NCI-H2081 (cell line): ENCODE measurements around the gene RCC2.
A peak's percentile ranks its signal among the peaks of the same experiment; 100 is the strongest.

ENCODE experiments used
- DNase-seq, 2 experiments: peaks; one replicate each; lab custom pipeline; 2025; lab: John Stamatoyannopoulos, UW

RCC2 gene

DNA sequence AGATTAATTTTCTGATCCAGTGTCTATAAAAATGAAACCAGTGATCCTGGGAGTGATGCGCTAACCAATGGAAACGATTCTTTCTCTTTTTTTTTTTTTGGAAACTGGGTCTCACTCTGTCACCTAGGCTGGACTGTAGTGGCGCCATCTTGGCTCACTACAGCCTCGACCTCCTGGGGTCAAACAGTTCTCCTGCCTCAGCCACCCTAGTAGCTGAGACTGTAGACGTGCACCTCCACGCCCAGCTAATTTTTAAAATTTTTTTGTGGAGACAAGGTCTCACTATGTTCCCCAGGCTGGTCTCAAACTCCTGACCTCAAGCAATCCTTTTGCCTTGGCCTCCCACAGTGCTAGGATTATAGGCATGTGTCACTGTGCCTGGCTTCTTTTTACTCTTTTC lies 3.4 kb upstream of the RCC2 start:
- DNase-seq: no peak

- DNase-seq: no peak
Measured at GRCh38 chr1:17441993-17442357, 2.5 kb upstream of the RCC2 start.

- no peak for DNase-seq
Measured at GRCh38 chr1:17441265-17441992, 2.0 kb upstream of the RCC2 start.

DNA sequence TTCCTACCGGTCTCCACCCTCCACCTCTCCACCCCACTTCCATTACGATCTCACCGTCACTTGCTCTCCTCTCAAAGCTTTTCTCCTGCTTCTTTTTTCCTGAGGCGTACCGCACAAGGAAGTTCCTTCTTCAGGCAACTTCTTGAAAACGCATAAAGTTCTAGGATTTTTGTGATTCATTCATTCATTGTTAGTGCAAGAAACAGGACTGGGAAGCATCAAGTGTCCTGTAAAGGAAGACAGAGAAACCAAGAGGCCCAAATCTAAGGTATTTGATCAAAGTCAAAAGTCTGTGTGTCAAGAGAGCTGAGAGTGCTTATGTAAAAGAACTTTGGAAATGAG lies 1.3 kb upstream of the RCC2 start:
- no peak for DNase-seq

DNA sequence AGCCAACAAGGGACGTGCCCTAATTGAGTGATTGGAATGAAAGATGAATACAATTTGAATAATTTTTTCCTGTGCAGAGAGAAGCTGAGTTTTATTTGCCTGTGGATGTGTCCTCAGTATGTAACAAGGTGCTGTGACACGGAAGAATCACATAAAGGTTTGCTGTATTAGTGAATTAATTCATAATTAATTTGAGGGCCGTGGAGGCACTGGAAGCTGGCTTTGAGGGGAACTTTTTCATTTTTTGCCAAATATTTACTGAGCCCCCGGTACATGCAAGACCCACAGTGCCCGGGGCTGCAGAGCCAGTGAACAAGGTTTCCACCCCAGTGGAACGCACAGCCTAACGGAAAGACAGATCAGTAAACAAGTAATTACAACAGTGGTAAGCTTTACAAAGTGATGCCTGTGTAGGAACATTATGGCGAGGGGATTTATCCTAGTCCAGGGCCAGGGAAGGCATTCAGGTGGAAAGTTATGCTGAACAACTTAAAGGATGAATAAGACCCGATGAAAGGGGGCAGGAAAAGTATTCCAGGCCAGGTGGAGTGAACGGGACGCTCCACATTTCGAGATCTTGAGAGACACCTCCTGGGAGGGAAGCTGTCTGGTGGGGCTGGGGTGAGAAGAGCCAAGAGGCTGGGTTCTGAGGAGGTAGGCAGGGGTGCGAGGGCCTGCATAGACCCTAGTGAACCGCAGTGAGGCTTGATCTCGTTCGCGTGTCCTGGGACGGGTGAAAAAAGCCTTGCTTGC lies 773 bp upstream of the RCC2 start:
- DNase-seq: no peak

GRCh38 chr1:17438318-17439249 lies 893 bp downstream of the RCC2 start:
- peak; percentile 76 to 79 for DNase-seq

GRCh38 chr1:17437580-17438317 lies 1.7 kb downstream of the RCC2 start:
- DNase-seq: peak; percentile 70 to 71

DNA sequence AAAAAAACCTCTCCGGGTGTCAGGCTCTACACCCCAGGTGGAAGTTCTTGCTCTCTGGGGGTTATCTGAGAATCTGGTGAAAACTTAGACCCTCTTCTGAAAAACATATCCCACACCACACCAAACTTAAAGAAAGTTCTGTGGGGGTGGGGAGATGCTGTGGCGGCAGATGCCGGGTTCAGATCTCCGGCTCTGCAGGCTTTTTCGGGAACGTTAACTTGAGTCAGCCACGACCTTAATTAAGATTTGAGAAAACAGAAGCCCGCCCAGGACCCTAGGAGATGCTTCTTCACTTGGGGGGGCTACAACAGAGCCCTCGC lies 2.3 kb downstream of the RCC2 start:
- DNase-seq: no peak

- DNase-seq: no peak
Measured at GRCh38 chr1:17436380-17437174, 2.9 kb downstream of the RCC2 start.

DNA sequence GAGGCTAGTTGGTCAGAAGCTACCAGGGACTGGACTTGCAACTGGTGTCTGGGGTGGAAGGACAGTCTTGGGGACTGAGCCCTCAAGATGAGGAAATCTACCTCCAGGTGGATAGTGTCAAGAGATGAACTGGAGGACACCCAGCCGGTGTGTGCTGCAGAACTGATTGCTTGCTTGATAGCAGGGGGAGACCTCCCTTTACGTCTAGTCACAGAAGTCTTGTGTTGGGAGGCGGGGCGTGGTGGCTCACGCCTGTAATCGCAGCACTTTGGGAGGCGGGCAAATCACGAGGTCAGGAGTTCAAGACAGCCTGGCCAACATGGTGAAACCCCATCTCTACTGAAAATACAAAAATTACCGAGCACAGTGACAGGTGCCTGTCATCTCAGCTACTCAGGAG lies 4.9 kb downstream of the RCC2 start:
- DNase-seq: no peak

DNA sequence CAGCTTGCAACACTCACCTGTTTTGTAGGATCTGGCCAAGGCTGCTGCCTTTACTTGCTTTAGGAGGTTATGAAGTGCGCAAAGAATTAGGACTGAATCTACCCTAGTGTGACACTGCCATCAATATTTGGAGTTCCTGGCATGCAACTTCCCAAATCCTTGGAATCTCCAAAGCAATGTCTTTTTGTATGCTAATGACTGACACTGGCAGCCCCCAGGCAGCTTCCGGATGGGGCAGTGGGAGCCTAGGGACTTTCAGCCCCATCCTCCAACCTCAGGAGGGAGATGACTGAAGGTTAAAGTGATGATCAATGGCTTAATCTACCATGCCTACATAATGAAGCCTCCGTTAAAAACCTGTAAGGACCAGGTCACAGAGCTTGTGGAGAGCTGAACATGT lies 5.5 kb downstream of the RCC2 start:
- no peak for DNase-seq

DNA sequence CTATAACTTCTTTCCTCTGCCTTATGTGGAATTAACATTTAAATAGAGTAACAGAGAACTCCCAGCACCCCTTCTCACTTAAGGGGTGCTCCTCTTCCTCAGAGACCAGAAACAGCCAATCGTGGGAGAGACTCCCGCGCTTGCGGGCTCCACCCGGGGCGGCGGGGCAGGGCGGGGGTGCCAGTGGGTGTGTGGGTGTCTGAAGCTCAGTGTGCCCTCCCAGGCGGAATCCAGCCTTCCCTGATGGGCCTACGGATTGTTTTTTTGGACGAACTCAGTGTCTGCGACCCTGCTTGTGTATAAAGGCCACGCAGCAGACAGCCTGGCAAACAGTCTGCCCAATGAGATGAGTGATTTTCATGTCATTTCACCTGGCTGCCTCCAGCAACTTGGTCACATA lies 6.2 kb downstream of the RCC2 start:
- DNase-seq: no peak

- DNase-seq: no peak
Measured at GRCh38 chr1:17432412-17432811, 7.1 kb downstream of the RCC2 start.

DNA sequence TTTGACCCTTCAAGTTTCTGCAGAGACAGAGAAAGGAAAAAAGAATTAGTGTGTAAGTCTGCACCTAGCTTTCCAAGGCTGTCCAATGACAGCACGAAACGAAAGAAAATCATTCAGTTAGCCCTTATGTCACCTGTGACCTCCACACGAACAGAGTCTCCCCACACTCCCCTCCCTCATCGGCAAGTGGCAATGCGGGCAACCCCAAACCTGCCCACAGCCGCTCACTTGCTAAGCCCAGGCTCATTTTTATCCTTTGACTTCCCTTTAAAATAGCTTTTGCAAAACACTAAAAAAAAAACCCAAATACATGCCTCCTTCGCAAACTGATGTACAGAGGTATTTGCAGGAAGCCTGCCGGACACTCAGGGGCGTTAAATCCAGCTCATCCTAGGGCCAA lies 10.3 kb downstream of the RCC2 start:
- no peak for DNase-seq

- DNase-seq: no peak
Measured at GRCh38 chr1:17427696-17428660, 11.5 kb downstream of the RCC2 start.

- no peak for DNase-seq
Measured at GRCh38 chr1:17425806-17426600, 13.5 kb downstream of the RCC2 start.

GRCh38 chr1:17423781-17424245 lies 15.7 kb downstream of the RCC2 start:
- no peak for DNase-seq

- no peak for DNase-seq
Measured at GRCh38 chr1:17422461-17422860, 17.0 kb downstream of the RCC2 start.

DNA sequence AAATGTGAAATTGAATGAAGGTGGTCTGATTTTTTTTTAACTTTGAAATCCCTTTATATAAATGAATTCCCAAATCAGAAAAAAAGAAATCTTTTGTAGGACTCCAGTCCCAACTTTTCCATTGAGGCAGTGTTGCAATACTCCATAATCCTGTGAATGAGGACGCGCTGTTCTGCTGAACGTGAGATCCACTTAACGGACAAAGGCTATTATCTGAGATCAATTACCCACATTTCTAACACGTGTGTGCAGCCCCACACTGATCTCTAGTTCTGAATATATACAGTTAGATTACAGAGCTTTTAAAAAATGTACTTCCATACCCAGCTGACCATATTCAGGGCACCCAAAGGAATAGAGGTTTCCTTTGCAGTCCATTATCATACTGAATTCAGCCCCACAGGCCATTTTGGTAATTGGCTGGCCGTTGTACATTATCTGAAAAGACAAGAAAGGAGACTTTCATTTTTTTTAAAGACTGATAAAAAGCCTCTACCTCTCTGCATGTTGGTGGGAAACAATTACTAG lies 19.0 kb downstream of the RCC2 start:
- no peak for DNase-seq
